ENCODE results near the gene SDC1. TPM values are rescaled to one million over a fixed set of nuclear protein-coding genes. Genes with fewer than 3 reads are reported as not detected.

The SDC1 gene
- total RNA-seq, 1 experiment from 2014 or later: 22.3 TPM

DNA sequence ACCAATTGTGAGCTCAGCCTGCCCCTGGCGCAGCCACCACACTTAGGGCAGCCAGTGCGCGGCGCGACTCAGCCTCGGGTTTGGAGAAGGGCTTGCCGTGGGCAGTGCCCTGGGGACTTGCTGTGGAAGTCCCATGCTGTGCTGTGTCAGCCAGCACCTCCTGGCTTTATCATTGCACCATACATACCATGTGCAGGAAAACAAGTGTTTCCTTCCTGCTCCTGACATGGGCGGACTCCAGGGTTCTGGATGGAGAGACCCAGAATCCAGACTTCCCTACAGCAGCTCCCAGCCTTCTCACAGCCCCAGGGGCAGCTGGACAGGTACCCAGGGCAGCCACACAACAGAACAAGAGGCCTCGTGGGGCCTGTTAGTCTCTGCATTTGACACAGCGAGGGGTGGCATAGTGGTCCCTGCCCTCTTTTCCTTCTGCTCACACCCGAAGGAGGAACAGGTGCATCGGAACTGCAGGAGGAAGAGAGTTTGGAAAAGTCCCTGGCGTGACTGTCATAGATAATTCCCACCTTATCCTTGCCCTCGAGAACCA, 54.2 kb downstream of the SDC1 start:
- no peaks in the 10 kb centered on the region for H3K9me3 ChIP-seq (ENCODE audit: control insufficient read depth, low read depth, low read length)
- no peak overlapping the region for H3K23ac ChIP-seq (ENCODE audit: insufficient read length, low read depth, low read length)
- H3K18ac ChIP-seq (ENCODE audit: insufficient read length, low read depth, low read length): no peak overlapping the region
- peaks cover 27 to 32% of the 10 kb centered on the region in 2 experiments for H3K4me1 Mint-ChIP-seq
- no peaks in the 10 kb centered on the region for H4K20me1 ChIP-seq (ENCODE audit: control insufficient read depth, insufficient read depth, insufficient read length)
- H3K4me1 ChIP-seq (ENCODE audit: insufficient read depth, low read length): peaks cover 3% of the 10 kb centered on the region; the same call in 1 of the 2 replicates
- H3K27ac ChIP-seq (ENCODE audit: insufficient read length, low read depth, low read length): no peak overlapping the region
- WGBS (ENCODE audit: extremely low coverage, insufficient read length, low lambda C conversion rate): no CpG with 5 or more reads among the region's 14 CpGs
- no peak overlapping the region for H4K91ac ChIP-seq (ENCODE audit: insufficient read length, low read depth, low read length)
- no peak overlapping the region for H3K27ac Mint-ChIP-seq
- H3K79me2 ChIP-seq (ENCODE audit: insufficient read depth, low read length): no peaks in the 10 kb centered on the region
- H3K4me2 ChIP-seq (ENCODE audit: insufficient read depth, insufficient read length, low read length): no peak overlapping the region
- no peak overlapping the region for H3K14ac ChIP-seq (ENCODE audit: insufficient read depth, low read length)
- no peaks in the 10 kb centered on the region for H3K23me2 ChIP-seq (ENCODE audit: insufficient read length, low read depth, low read length, poor library complexity, severe bottlenecking)
- no peak overlapping the region for H2BK120ac ChIP-seq (ENCODE audit: low read depth, low read length, poor library complexity, severe bottlenecking)
- H2AFZ ChIP-seq (ENCODE audit: low read length): no peak overlapping the region
- H3K4me3 Mint-ChIP-seq: no peak overlapping the region
- no peak overlapping the region for H2BK12ac ChIP-seq (ENCODE audit: insufficient read length, low read depth, low read length)
- no peak overlapping the region for H2AK5ac ChIP-seq (ENCODE audit: insufficient read length, low read length)
- no peak overlapping the region for H4K5ac ChIP-seq (ENCODE audit: insufficient read length, low read depth, low read length)
- H2BK5ac ChIP-seq (ENCODE audit: insufficient read length, low read length): no peak overlapping the region
- no peaks in the 10 kb centered on the region for H3K27me3 Mint-ChIP-seq (ENCODE audit: low read depth)
- H3K4ac ChIP-seq (ENCODE audit: low read depth, low read length): no peak overlapping the region
- no peak overlapping the region for H4K8ac ChIP-seq (replicated peaks; ENCODE audit: insufficient read length, low read depth, low read length)
- H3K79me1 ChIP-seq (ENCODE audit: insufficient read depth, low read depth, low read length, poor library complexity, severe bottlenecking): no peaks in the 10 kb centered on the region
- H3K56ac ChIP-seq (ENCODE audit: insufficient read length, low read depth, low read length): no peak overlapping the region
- H3T11ph ChIP-seq (ENCODE audit: low read length): no peak overlapping the region
- no peak for TF ChIP-seq CTCF (conservative IDR thresholded peaks at IDR 0.05)
- H3K9ac ChIP-seq (ENCODE audit: extremely low read depth, insufficient read length, low read length): no peak overlapping the region
- H3K27me3 ChIP-seq (ENCODE audit: insufficient read depth, low read length): no peaks in the 10 kb centered on the region
- no peaks in the 10 kb centered on the region for H3K9me3 Mint-ChIP-seq
- H2BK15ac ChIP-seq (ENCODE audit: low read depth, low read length): no peak overlapping the region
- no peak overlapping the region for H2BK20ac ChIP-seq (ENCODE audit: low read depth, low read length, poor library complexity, severe bottlenecking)
- peak; percentile 19 for DNase-seq
- no peaks in the 10 kb centered on the region for H3K36me3 Mint-ChIP-seq (ENCODE audit: insufficient read depth in 1 of 3, low read depth in 3 of 3)
